Body of pancreas (tissue), 4 donors: Measurements from ENCODE around the gene SLC9A9.

Experiments
- CTCF ChIP-seq, 7 experiments: fragments of 450-650 bp in 4 of 7; fragments of 200-600 bp in 3 of 7; sonication (generic) in 3 of 7; IDR thresholded peaks; one replicate each; pipeline ENCODE4 v1.5.1; 2016 to 2019; ENCODE audit warnings: antibody characterized with exemption in 7 of 7
- POLR2A ChIP-seq, 3 donors: fragments of 450-650 bp; IDR thresholded peaks; one replicate each; pipeline ENCODE4 v1.6.1; 2016; ENCODE audit warnings: antibody characterized with exemption in 3 of 3, mild to moderate bottlenecking in 2 of 3

DNA sequence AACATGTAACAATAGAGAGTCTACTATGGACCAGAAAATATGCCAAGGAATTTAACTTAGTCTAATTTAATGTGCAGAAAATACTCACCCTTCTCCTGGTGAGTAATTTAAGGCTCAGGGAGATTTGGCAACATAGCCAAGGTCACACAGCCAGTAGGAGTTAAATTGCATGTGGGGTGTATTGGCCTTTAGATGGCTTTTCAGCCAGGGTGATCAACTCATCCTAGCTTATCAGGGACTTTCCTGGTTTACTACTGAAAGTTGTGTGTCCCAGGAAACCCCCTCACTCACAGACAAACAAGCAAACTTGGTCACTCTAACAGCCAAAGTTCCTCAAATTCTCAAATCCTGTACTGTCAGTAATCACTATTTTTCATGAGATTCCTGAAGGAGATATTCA lies 2.6 kb upstream of the SLC9A9 start:
- TF ChIP-seq POLR2A (IDR thresholded peaks at IDR 0.05) (no peak), CTCF (IDR thresholded peaks at IDR 0.05) (no peak)
